HG03066 (cell line): ENCODE data around the gene GMPPA.
A peak's percentile ranks its signal among the peaks of the same experiment; 100 is the strongest.

Experiments
- ATAC-seq: cut with Tn5 transposase; IDR thresholded peaks from one replicate; pipeline ENCODE4 v1.9.1; 2021; ENCODE audit warnings: low read depth; ENCODE audit not compliant: unreplicated experiment

Gene GMPPA

GRCh38 chr2:219498280-219499057 lies at the start of gene GMPPA:
TSS of gene GMPPA (plus strand) at chr2:219498891. CDS start at chr2:219499976, 1,085 bp downstream.
- peak; percentile 88 for ATAC-seq

GRCh38 chr2:219449609-219450008 lies 49.1 kb upstream of the GMPPA start:
- ATAC-seq, result no peak

GRCh38 chr2:219451661-219452360 lies 46.9 kb upstream of the GMPPA start:
- no peak for ATAC-seq

- ATAC-seq, result no peak
These were observed 46.1 kb upstream of the GMPPA start for GRCh38 chr2:219452361-219453317.

GRCh38 chr2:219453671-219454590 lies 44.8 kb upstream of the GMPPA start:
- ATAC-seq, result no peak

GRCh38 chr2:219455581-219455980 lies 43.1 kb upstream of the GMPPA start:
- no peak for ATAC-seq

GRCh38 chr2:219457784-219458369 lies 40.8 kb upstream of the GMPPA start:
- no peak for ATAC-seq

GRCh38 chr2:219458996-219459395 lies 39.7 kb upstream of the GMPPA start:
- no peak for ATAC-seq

GRCh38 chr2:219459460-219460311 lies 39.0 kb upstream of the GMPPA start:
- ATAC-seq, result peak; percentile 83

GRCh38 chr2:219460424-219460926 lies 38.2 kb upstream of the GMPPA start:
- no peak for ATAC-seq

GRCh38 chr2:219461047-219461514 lies 37.6 kb upstream of the GMPPA start:
- ATAC-seq, result no peak

- ATAC-seq, result no peak
These were observed 37.0 kb upstream of the GMPPA start for GRCh38 chr2:219461669-219462068.

GRCh38 chr2:219462349-219462748 lies 36.3 kb upstream of the GMPPA start:
- no peak for ATAC-seq

GRCh38 chr2:219464286-219465032 lies 34.2 kb upstream of the GMPPA start:
- ATAC-seq, result no peak

- no peak for ATAC-seq
These were observed 32.8 kb upstream of the GMPPA start for GRCh38 chr2:219465659-219466561.
